ENCODE measurements around the gene PRDM9. TPM values are rescaled to one million over a fixed set of nuclear protein-coding genes. Genes with fewer than 3 reads are reported as not detected.
"Not testable (repeated sequence)": the region's sequence is repeated elsewhere in the genome, so short reads cannot be mapped to it uniquely, and the experiment has no call there.

Gene PRDM9
- polyA plus RNA-seq, 3 donors: not detected

DNA sequence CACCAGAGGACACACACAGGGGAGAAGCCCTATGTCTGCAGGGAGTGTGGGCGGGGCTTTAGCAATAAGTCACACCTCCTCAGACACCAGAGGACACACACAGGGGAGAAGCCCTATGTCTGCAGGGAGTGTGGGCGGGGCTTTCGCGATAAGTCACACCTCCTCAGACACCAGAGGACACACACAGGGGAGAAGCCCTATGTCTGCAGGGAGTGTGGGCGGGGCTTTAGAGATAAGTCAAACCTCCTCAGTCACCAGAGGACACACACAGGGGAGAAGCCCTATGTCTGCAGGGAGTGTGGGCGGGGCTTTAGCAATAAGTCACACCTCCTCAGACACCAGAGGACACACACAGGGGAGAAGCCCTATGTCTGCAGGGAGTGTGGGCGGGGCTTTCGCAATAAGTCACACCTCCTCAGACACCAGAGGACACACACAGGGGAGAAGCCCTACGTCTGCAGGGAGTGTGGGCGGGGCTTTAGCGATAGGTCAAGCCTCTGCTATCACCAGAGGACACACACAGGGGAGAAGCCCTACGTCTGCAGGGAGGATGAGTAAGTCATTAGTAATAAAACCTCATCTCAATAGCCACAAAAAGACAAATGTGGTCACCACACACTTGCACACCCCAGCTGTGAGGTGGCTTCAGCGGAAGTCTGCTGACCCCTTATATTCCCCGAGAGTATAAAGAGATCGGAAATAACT lies 20.0 kb downstream of the PRDM9 start:
- DNase-seq: not testable (repeated sequence)

DNA sequence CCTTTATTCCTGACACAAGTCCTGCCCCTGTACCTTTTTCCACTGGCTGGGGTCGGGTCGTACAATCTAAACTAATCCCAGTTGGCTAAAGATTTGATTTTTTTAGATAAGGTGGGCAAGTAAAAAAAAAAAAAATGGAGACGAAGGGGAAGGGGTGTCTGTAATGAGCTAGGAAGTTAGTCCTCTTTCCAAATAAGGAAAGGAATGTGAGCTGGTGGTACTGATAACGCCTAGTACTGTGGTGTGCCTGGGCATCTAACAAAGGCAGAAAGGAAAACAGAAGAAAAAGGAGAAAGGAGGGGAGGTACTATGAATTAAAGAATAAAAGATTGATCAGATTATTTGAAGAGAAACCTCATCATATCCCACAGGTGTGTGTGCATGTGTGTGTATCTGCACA lies 21.3 kb downstream of the PRDM9 start:
- no peak for DNase-seq

DNA sequence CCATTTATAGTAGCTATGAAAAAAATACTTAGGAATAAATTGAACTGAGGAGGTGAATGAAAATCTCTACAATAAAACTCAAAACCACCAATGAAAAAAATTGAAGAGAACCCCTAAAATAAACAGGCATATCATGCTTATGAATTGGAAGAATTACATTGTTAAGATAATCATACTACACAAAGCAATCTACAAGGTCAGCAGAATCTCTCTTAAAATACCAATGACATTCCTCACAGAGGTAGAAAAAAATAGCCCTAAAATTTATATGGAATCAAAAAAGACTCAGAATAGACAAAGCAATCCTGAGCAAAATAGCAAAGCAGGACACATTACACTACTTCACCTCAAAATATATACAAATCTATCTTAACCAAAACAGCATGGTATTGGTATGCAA lies 23.2 kb downstream of the PRDM9 start:
- no peak for DNase-seq

DNA sequence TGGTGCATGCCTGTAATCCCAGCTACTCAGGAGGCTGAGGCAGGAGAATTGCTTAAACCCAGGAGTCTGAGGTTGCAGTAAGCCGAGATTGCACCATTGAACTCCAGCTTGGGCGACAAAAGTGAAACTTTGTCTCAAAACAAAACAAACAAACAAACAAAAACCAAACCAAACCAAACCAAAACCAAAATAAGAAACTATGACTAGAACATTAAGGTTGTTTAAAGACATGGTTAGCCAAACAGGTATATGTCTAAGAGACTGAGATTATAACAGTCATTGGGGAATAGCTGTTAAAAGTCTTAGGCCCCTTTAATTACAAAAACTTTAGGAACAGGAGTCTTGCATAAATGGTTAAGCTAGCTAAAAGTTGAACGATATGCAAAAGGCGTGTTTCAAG lies 63.6 kb downstream of the PRDM9 start:
- DNase-seq: no peak
